Hepatocyte (in vitro differentiated cells): ENCODE results near the gene SLAIN1. TPM values are rescaled to one million over a fixed set of nuclear protein-coding genes. Genes with fewer than 3 reads are reported as not detected.

Source experiments
- DNase-seq: peaks from one replicate; pipeline ENCODE4 v3.0.0-alpha.2; 2016; ENCODE audit warnings: low spot score
- H2AFZ ChIP-seq: fragments of 200-600 bp; sonication (generic); 2 replicates; pipeline ENCODE4 v1.6.0; 2016; ENCODE audit warnings: antibody characterized with exemption, mild to moderate bottlenecking
- H3K27ac ChIP-seq: fragments of 200-600 bp; sonication (generic); 2 replicates; pipeline ENCODE4 v1.5.1; 2016; ENCODE audit warnings: mild to moderate bottlenecking
- H3K27me3 ChIP-seq: fragments of 200-600 bp; sonication (generic); 2 replicates; pipeline ENCODE4 v1.6.1; 2016
- H3K36me3 ChIP-seq: fragments of 200-600 bp; sonication (generic); replicated peaks from 2 replicates; pipeline ENCODE4 v1.5.1; 2016; ENCODE audit warnings: low read depth; ENCODE audit not compliant: insufficient read depth
- H3K4me1 ChIP-seq: fragments of 200-600 bp; sonication (generic); 2 replicates; pipeline ENCODE4 v1.5.1; 2016; ENCODE audit warnings: mild to moderate bottlenecking, moderate library complexity; ENCODE audit not compliant: insufficient read depth
- H3K4me2 ChIP-seq: fragments of 200-600 bp; sonication (generic); 2 replicates; pipeline ENCODE4 v1.6.0; 2016
- H3K4me3 ChIP-seq: fragments of 200-600 bp; sonication (generic); 2 replicates; pipeline ENCODE4 v1.5.1; 2016; ENCODE audit warnings: mild to moderate bottlenecking
- H3K79me2 ChIP-seq: fragments of 200-600 bp; sonication (generic); 2 replicates; pipeline ENCODE4 v1.6.0; 2017; ENCODE audit warnings: mild to moderate bottlenecking
- H3K9me2 ChIP-seq: fragments of 200-600 bp; sonication (generic); replicated peaks from 2 replicates; pipeline ENCODE4 v1.6.0; 2017; ENCODE audit warnings: mild to moderate bottlenecking; ENCODE audit not compliant: insufficient read depth
- H3K9me3 ChIP-seq: fragments of 200-600 bp; sonication (generic); 2 replicates; pipeline ENCODE4 v1.5.1; 2016; ENCODE audit warnings: low read depth, mild to moderate bottlenecking
- H4K20me1 ChIP-seq: fragments of 200-600 bp; sonication (generic); 2 replicates; pipeline ENCODE4 v1.6.0; 2016; ENCODE audit warnings: mild to moderate bottlenecking; ENCODE audit not compliant: insufficient read depth, poor library complexity, severe bottlenecking
- CTCF ChIP-seq: fragments of 200-600 bp; sonication (generic); IDR thresholded peaks from 2 replicates; pipeline ENCODE4 v1.5.1; 2016; ENCODE audit warnings: antibody characterized with exemption, mild to moderate bottlenecking; ENCODE audit not compliant: poor library complexity
- EZH2 ChIP-seq: fragments of 200-600 bp; sonication (generic); IDR thresholded peaks from 2 replicates; pipeline ENCODE4 v1.6.1; 2016; ENCODE audit warnings: antibody characterized with exemption, mild to moderate bottlenecking, borderline replicate concordance
- EZH2phosphoT487 ChIP-seq: fragments of 200-600 bp; sonication (generic); IDR thresholded peaks from one replicate; pipeline ENCODE4 v1.6.1; 2018; ENCODE audit warnings: antibody characterized with exemption, mild to moderate bottlenecking, low read depth, moderate library complexity; ENCODE audit not compliant: unreplicated experiment, severe bottlenecking
- WGBS: methylation state at CpG from one replicate; pipeline ENCODE4 v1.1.6; 2016; ENCODE audit warnings: low lambda C conversion rate; ENCODE audit errors: missing lambda C conversion rate; 5-methylcytosine and 5-hydroxymethylcytosine counted together
- polyA plus RNA-seq: library from polyadenylated mRNA; unstranded; fragments of >200 nt; fragmentation: Nextera tagmentation; extraction: Ambion mirVana; gene quantifications from 2 replicates; pipeline ENCODE4 v1.2.1, GENCODE V29; 2016
- total RNA-seq: library from RNA; depleted of rRNA; stranded (reverse); fragments of >200 nt; gene quantifications from 2 replicates; pipeline ENCODE4 v1.2.3, GENCODE V29; 2014

The SLAIN1 gene
- total and polyA plus RNA-seq, 2 experiments from 2014 or later = 6.0 to 19.5 TPM

GRCh38 chr13:77725071-77725470 lies 27.6 kb downstream of the SLAIN1 start:
- no peaks in the 10 kb centered on the region for H4K20me1 ChIP-seq
- H3K4me1 ChIP-seq = no peaks in the 10 kb centered on the region
- H3K27ac ChIP-seq = no peak overlapping the region
- no peaks in the 10 kb centered on the region for H3K36me3 ChIP-seq
- no peak overlapping the region for H3K4me3 ChIP-seq
- DNase-seq = no peak
- no peak for TF ChIP-seq CTCF
- TF ChIP-seq EZH2phosphoT487 = no peak
- no peak for TF ChIP-seq EZH2
- H3K9me3 ChIP-seq = no peaks in the 10 kb centered on the region
- no peaks in the 10 kb centered on the region for H3K9me2 ChIP-seq
- WGBS = 70% methylated on average over 1 of the region's 1 CpG
- no peak overlapping the region for H3K4me2 ChIP-seq
- no peaks in the 10 kb centered on the region for H3K27me3 ChIP-seq
- H3K79me2 ChIP-seq = no peaks in the 10 kb centered on the region
- no peak overlapping the region for H2AFZ ChIP-seq

- no peaks in the 10 kb centered on the region for H3K27me3 ChIP-seq
- 72% methylated on average over 5 of the region's 5 CpGs for WGBS
- no peak for DNase-seq
- no peak overlapping the region for H3K27ac ChIP-seq
- H3K4me3 ChIP-seq = no peak overlapping the region
- no peak overlapping the region for H2AFZ ChIP-seq
- no peaks in the 10 kb centered on the region for H4K20me1 ChIP-seq
- TF ChIP-seq EZH2 (no peak), EZH2phosphoT487 (no peak), CTCF (no peak)
- H3K79me2 ChIP-seq = no peaks in the 10 kb centered on the region
- no peaks in the 10 kb centered on the region for H3K9me2 ChIP-seq
- H3K36me3 ChIP-seq = no peaks in the 10 kb centered on the region
- no peaks in the 10 kb centered on the region for H3K4me1 ChIP-seq
- H3K4me2 ChIP-seq = no peak overlapping the region
- H3K9me3 ChIP-seq = no peaks in the 10 kb centered on the region
Observed at GRCh38 chr13:77728265-77729125, 31.0 kb downstream of the SLAIN1 start.

- no peaks in the 10 kb centered on the region for H3K27me3 ChIP-seq
- TF ChIP-seq EZH2phosphoT487 (no peak), CTCF (no peak), EZH2 (no peak)
- H4K20me1 ChIP-seq = no peaks in the 10 kb centered on the region
- no peak overlapping the region for H3K4me2 ChIP-seq
- no peaks in the 10 kb centered on the region for H3K9me3 ChIP-seq
- H3K9me2 ChIP-seq = no peaks in the 10 kb centered on the region
- no peak for DNase-seq
- no peak overlapping the region for H2AFZ ChIP-seq
- H3K36me3 ChIP-seq = no peaks in the 10 kb centered on the region
- no peaks in the 10 kb centered on the region for H3K79me2 ChIP-seq
- H3K4me3 ChIP-seq = no peak overlapping the region
- H3K27ac ChIP-seq = no peak overlapping the region
- H3K4me1 ChIP-seq = no peaks in the 10 kb centered on the region
- 88% methylated on average over 8 of the region's 8 CpGs for WGBS
Observed at GRCh38 chr13:77729502-77730221, 32.2 kb downstream of the SLAIN1 start.
